ENCODE data around the gene ASB3. TPM values are rescaled to one million over a fixed set of nuclear protein-coding genes. Genes with fewer than 3 reads are reported as not detected.

Gene ASB3
- total RNA-seq, 2 donors from 2014 or later: 13.3 to 24.1 TPM

DNA sequence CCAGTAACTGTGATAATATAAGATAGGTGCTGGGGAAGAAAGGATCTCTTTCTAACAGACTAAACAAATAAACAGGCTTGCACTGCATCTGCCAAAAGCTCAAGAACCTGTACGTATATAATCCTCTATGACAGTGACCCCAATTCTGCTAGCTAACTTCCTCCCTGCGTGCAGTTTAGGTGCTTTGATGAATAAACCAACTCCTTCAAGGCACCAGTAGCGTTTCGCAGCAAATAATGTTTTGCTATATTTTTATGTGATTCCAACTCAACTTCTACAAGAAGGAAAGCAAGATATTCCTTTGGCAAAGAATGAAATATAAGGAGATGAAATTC is 154.7 kb downstream of the ASB3 start:
- H3K4me1 ChIP-seq (ENCODE audit: control insufficient read depth in 1 of 2, low read depth in 2 of 2): peaks cover 0 to 5% of the 10 kb centered on the region in 2 donors
- no peak for DNase-seq (ENCODE audit: low spot score)
- no peak for ATAC-seq (ENCODE audit: insufficient number of reproducible peaks, low FRiP score, low read depth)
- no peaks in the 10 kb centered on the region for H3K9me3 ChIP-seq
- H3K36me3 ChIP-seq: no peaks in the 10 kb centered on the region
- TF ChIP-seq, protein P1, sequence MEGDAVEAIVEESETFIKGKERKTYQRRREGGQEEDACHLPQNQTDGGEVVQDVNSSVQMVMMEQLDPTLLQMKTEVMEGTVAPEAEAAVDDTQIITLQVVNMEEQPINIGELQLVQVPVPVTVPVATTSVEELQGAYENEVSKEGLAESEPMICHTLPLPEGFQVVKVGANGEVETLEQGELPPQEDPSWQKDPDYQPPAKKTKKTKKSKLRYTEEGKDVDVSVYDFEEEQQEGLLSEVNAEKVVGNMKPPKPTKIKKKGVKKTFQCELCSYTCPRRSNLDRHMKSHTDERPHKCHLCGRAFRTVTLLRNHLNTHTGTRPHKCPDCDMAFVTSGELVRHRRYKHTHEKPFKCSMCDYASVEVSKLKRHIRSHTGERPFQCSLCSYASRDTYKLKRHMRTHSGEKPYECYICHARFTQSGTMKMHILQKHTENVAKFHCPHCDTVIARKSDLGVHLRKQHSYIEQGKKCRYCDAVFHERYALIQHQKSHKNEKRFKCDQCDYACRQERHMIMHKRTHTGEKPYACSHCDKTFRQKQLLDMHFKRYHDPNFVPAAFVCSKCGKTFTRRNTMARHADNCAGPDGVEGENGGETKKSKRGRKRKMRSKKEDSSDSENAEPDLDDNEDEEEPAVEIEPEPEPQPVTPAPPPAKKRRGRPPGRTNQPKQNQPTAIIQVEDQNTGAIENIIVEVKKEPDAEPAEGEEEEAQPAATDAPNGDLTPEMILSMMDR (IDR thresholded peaks at IDR 0.05): no peak
- H3K4me3 ChIP-seq: no peak overlapping the region
- H3K27ac ChIP-seq: no peak overlapping the region
- H3K27me3 ChIP-seq (replicated peaks; ENCODE audit: insufficient read depth): no peaks in the 10 kb centered on the region

DNA sequence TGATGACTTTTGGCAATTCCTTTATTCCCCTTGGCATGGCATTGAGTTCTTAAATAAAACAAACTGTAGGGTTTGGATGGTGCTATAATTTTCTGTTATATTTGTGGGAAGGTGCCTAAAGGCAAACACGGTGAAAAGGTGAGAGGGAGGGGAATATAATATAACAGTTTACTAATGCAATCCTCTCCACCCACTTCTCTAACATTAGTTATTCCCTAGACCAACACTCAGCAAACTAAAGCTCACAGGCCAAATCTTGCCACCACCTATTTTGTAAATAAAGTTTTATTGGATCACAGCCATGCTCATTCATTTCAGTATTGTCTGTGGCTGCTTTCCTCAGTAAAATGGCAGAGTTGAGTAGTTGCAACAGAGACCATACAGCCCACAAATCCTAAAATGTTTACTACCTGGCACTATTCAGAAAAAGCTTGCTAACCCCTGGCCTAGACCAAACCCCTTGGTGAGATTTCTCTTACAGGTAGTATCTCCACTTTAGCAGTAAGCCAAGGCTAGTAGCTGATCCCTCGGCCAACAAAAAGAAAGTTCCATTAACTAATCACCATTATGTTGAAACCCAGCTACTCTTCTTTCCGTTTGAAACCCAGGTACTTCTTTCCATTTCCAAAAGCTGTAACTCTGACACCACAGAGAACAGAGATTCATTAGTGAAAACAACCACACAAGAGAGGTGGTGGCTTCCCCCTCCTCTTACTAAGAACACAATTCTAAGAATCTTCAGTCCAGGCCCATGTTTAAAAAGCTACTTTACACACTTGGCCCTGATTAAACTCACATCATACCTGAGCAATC is 155.2 kb downstream of the ASB3 start:
- H3K27ac ChIP-seq: no peak overlapping the region
- H3K36me3 ChIP-seq: no peaks in the 10 kb centered on the region
- TF ChIP-seq, protein P1 (IDR thresholded peaks at IDR 0.05): no peak
- peaks cover 0 to 5% of the 10 kb centered on the region in 2 donors for H3K4me1 ChIP-seq (ENCODE audit: control insufficient read depth in 1 of 2, low read depth in 2 of 2)
- no peaks in the 10 kb centered on the region for H3K27me3 ChIP-seq (replicated peaks; ENCODE audit: insufficient read depth)
- H3K9me3 ChIP-seq: no peaks in the 10 kb centered on the region
- H3K4me3 ChIP-seq: no peak overlapping the region
- DNase-seq (ENCODE audit: low spot score) (no peak), ATAC-seq (ENCODE audit: insufficient number of reproducible peaks, low FRiP score, low read depth) (no peak)

DNA sequence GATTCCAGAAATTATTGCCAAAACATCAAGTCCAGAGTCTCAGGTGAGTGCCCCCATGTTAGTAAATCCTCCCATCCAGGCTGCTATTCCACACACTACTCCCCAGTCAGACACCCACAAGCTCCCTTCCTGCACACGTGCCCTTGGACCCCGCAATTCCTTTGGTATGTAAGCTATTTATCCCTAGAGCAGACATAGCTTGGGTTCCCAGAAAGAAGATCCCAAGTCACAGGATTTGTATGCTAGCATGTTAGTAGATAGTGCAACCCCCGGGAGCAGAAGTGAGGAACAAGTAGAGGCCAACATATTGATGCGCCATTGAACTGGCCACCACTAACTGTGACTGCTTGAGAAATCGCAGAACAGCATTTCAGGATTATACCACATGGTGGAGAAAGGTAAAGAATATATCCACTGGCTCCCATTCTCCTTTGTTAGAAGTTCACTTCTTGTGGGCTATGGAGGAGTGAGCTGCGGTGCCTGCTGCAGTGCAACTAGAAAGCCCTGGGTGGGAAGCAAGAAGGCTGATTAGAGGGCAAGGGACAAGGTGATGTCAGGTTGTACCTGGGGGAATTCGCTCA is 156.6 kb downstream of the ASB3 start:
- DNase-seq (ENCODE audit: low spot score): no peak
- H3K27ac ChIP-seq: no peak overlapping the region
- peaks cover 0 to 5% of the 10 kb centered on the region in 2 donors for H3K4me1 ChIP-seq (ENCODE audit: control insufficient read depth in 1 of 2, low read depth in 2 of 2)
- H3K27me3 ChIP-seq (replicated peaks; ENCODE audit: insufficient read depth): no peaks in the 10 kb centered on the region
- no peaks in the 10 kb centered on the region for H3K9me3 ChIP-seq
- no peak for ATAC-seq (ENCODE audit: insufficient number of reproducible peaks, low FRiP score, low read depth)
- H3K36me3 ChIP-seq: no peaks in the 10 kb centered on the region
- no peak overlapping the region for H3K4me3 ChIP-seq
- TF ChIP-seq, protein P1 (IDR thresholded peaks at IDR 0.05): no peak

DNA sequence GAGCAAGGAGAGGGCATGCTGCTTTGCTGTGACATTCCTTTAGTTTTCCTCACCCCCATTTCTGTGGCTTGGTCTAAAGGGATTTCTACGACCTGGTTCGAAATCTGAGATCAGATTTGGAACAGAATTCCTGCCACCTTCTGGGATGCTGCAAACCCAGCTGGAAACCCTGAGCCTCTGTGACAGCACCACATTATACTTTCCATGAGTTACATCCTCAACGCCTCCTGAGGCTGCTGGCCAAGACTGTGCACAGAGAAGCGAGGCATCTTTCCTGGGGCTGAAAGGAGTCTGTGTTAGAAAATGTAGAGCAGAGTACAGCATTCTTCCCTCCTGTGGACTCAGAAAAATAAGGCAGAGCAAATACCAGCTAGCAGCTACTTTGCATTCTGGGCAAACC is 157.3 kb downstream of the ASB3 start:
- H3K27ac ChIP-seq: no peak overlapping the region
- no peaks in the 10 kb centered on the region for H3K36me3 ChIP-seq
- H3K27me3 ChIP-seq (replicated peaks; ENCODE audit: insufficient read depth): no peaks in the 10 kb centered on the region
- no peaks in the 10 kb centered on the region for H3K9me3 ChIP-seq
- DNase-seq (ENCODE audit: low spot score) (no peak), ATAC-seq (ENCODE audit: insufficient number of reproducible peaks, low FRiP score, low read depth) (no peak)
- TF ChIP-seq, protein P1 (IDR thresholded peaks at IDR 0.05): no peak
- peaks cover 0 to 5% of the 10 kb centered on the region in 2 donors for H3K4me1 ChIP-seq (ENCODE audit: control insufficient read depth in 1 of 2, low read depth in 2 of 2)
- H3K4me3 ChIP-seq: no peak overlapping the region

DNA sequence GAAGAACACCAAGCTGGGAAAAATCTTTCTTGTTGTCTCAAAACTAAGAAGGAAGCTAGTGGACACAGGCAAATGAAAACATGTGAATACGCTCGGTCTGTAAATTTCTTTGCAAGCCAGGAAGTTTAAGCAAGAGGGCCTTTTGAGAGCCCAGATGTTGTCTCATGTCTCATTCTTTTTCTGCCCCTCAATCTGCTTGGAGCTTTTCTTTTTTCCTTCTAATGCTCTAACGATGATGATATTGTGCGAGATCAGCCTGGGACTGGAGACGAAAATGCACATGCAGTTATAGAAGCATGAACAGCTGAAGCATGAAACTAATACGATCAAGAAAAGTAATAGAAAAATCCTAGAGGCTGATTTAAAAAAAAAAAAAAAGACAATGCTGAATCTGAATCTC is 157.8 kb downstream of the ASB3 start:
- H3K27ac ChIP-seq: no peak overlapping the region

More for the DNA sequence above, 157.8 kb downstream of the ASB3 start:
- H3K4me1 ChIP-seq (ENCODE audit: control insufficient read depth in 1 of 2, low read depth in 2 of 2): peaks cover 0 to 5% of the 10 kb centered on the region in 2 donors
- H3K4me3 ChIP-seq: no peak overlapping the region
- no peaks in the 10 kb centered on the region for H3K27me3 ChIP-seq (replicated peaks; ENCODE audit: insufficient read depth)
- H3K36me3 ChIP-seq: no peaks in the 10 kb centered on the region
- DNase-seq (ENCODE audit: low spot score) (no peak), ATAC-seq (ENCODE audit: insufficient number of reproducible peaks, low FRiP score, low read depth) (no peak)
- TF ChIP-seq, protein P1 (IDR thresholded peaks at IDR 0.05): no peak
- H3K9me3 ChIP-seq: no peaks in the 10 kb centered on the region
